Neural cell (in vitro differentiated cells): ENCODE measurements around the gene BTBD16.

Experiments
- CTCF ChIP-seq: fragments of 450-650 bp; IDR thresholded peaks from 2 replicates; pipeline ENCODE4 v1.5.1; 2014; ENCODE audit warnings: antibody characterized with exemption, mild to moderate bottlenecking, moderate library complexity; ENCODE audit not compliant: poor library complexity, severe bottlenecking
- EP300 ChIP-seq: fragments of 450-650 bp; conservative IDR thresholded peaks from 2 replicates; pipeline ENCODE4 v1.6.1; 2014; ENCODE audit warnings: antibody characterized with exemption, mild to moderate bottlenecking, moderate library complexity; ENCODE audit not compliant: poor library complexity, severe bottlenecking
- EZH2 ChIP-seq: fragments of 200-600, 300-800 bp; shearing (Covaris generic), sonication (generic); IDR thresholded peaks from 2 replicates; pipeline ENCODE4 v1.6.1; 2014; ENCODE audit warnings: antibody characterized with exemption, low read length, borderline replicate concordance, mild to moderate bottlenecking; ENCODE audit not compliant: insufficient read depth, poor library complexity, severe bottlenecking
- MXI1 ChIP-seq: fragments of 450-650 bp; conservative IDR thresholded peaks from 2 replicates; pipeline ENCODE4 v1.6.1; 2014; ENCODE audit warnings: antibody characterized with exemption, mild to moderate bottlenecking; ENCODE audit not compliant: poor library complexity, severe bottlenecking
- POLR2AphosphoS5 ChIP-seq: IDR thresholded peaks from 2 replicates; pipeline ENCODE4 v1.6.1; 2012
- RAD21 ChIP-seq: fragments of 450-650 bp; conservative IDR thresholded peaks from 2 replicates; pipeline ENCODE4 v1.6.1; 2014; ENCODE audit warnings: antibody characterized with exemption, mild to moderate bottlenecking, moderate library complexity
- REST ChIP-seq: IDR thresholded peaks from 2 replicates; pipeline ENCODE4 v1.6.1; 2012; ENCODE audit warnings: borderline replicate concordance
- TAF1 ChIP-seq: IDR thresholded peaks from 2 replicates; pipeline ENCODE4 v1.6.1; 2012; ENCODE audit warnings: low read depth

- no peak for TF ChIP-seq MXI1
- TF ChIP-seq EZH2 = no peak
- no peak for TF ChIP-seq CTCF
- TF ChIP-seq TAF1 = no peak
- no peak for TF ChIP-seq RAD21
- no peak for TF ChIP-seq REST
- TF ChIP-seq POLR2AphosphoS5 = no peak
- TF ChIP-seq EP300 = no peak
Measured at GRCh38 chr10:122229666-122230065, 41.4 kb upstream of the BTBD16 start.
